22Rv1 (cell line): ENCODE results near the gene VWA5B1.

Experiments
- H3K27ac ChIP-seq: fragments of 450-650 bp; 2 replicates; pipeline ENCODE4 v1.5.1; 2017
- CTCF ChIP-seq: fragments of 450-650 bp; IDR thresholded peaks from 2 replicates; pipeline ENCODE4 v1.5.1; 2017; ENCODE audit warnings: mild to moderate bottlenecking
- ZFX ChIP-seq: fragments of 450-650 bp; IDR thresholded peaks from 2 replicates; pipeline ENCODE4 v1.6.1; 2017; ENCODE audit warnings: antibody characterized with exemption, borderline replicate concordance

VWA5B1 gene

GRCh38 chr1:20380616-20381035 lies 90.0 kb downstream of the VWA5B1 start:
- no peak overlapping the region for H3K27ac ChIP-seq

GRCh38 chr1:20381045-20381641 lies 90.5 kb downstream of the VWA5B1 start:
- TF ChIP-seq ZFX, result no peak
- TF ChIP-seq CTCF, result no peak
- H3K27ac ChIP-seq, result no peak overlapping the region

More at GRCh38 chr1:20380616-20381035, 90.0 kb downstream of the VWA5B1 start:
- TF ChIP-seq ZFX, result no peak
- TF ChIP-seq CTCF, result no peak

- no peak overlapping the region for H3K27ac ChIP-seq
- TF ChIP-seq CTCF, result no peak
- TF ChIP-seq ZFX, result no peak
Observed at GRCh38 chr1:20381961-20382360, 91.3 kb downstream of the VWA5B1 start.

GRCh38 chr1:20382711-20383110 lies 92.0 kb downstream of the VWA5B1 start:
- TF ChIP-seq CTCF (no peak), ZFX (no peak)
- no peak overlapping the region for H3K27ac ChIP-seq

GRCh38 chr1:20383631-20384030 lies 93.0 kb downstream of the VWA5B1 start:
- H3K27ac ChIP-seq, result no peak overlapping the region
- no peak for TF ChIP-seq CTCF
- no peak for TF ChIP-seq ZFX

GRCh38 chr1:20385630-20386029 lies 95.0 kb downstream of the VWA5B1 start:
- TF ChIP-seq CTCF (no peak), ZFX (no peak)
- no peak overlapping the region for H3K27ac ChIP-seq

- TF ChIP-seq CTCF, result no peak
- TF ChIP-seq ZFX, result no peak
- no peak overlapping the region for H3K27ac ChIP-seq
Observed at GRCh38 chr1:20386323-20387081, 95.8 kb downstream of the VWA5B1 start.
